ENCODE results near the gene XPNPEP2. TPM values are rescaled to one million over a fixed set of nuclear protein-coding genes. Genes with fewer than 3 reads are reported as not detected.
"Not testable (repeated sequence)": the region's sequence is repeated elsewhere in the genome, so short reads cannot be mapped to it uniquely, and the experiment has no call there.

XPNPEP2 gene
- polyA plus RNA-seq, 1 donor, result 3.6 TPM

- DNase-seq (ENCODE audit: low read depth), result no peak
Measured at GRCh38 chrX:129719268-129719667, 19.5 kb upstream of the XPNPEP2 start.

- no peak for DNase-seq (ENCODE audit: low read depth)
Measured at GRCh38 chrX:129719931-129720530, 18.7 kb upstream of the XPNPEP2 start.

- DNase-seq (ENCODE audit: low read depth), result no peak
Measured at GRCh38 chrX:129720741-129721140, 18.0 kb upstream of the XPNPEP2 start.

GRCh38 chrX:129721414-129721813 lies 17.4 kb upstream of the XPNPEP2 start:
- DNase-seq (ENCODE audit: low read depth), result no peak

DNA sequence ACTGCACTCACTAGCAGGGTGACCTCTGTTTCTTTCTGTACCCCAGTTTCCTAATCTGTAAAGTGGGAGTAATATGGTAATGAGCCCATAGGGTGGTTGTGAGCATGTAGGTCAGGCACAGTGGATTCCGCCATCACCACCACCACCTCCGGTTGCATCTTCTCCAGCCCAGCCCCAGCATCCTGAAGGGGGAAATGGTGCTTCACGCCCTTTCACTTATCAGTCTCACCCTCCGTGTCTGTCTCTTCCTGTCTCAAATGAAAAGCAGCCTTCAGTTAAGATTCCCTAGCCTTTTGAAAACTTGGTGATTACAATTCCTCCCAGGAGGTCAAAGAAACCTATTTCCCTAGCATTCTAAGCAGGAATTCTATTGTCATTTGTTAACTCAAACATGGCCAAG lies 16.9 kb upstream of the XPNPEP2 start:
- DNase-seq (ENCODE audit: low read depth), result no peak

- no peak for DNase-seq (ENCODE audit: low read depth)
Measured at GRCh38 chrX:129723511-129723910, 15.3 kb upstream of the XPNPEP2 start.

DNA sequence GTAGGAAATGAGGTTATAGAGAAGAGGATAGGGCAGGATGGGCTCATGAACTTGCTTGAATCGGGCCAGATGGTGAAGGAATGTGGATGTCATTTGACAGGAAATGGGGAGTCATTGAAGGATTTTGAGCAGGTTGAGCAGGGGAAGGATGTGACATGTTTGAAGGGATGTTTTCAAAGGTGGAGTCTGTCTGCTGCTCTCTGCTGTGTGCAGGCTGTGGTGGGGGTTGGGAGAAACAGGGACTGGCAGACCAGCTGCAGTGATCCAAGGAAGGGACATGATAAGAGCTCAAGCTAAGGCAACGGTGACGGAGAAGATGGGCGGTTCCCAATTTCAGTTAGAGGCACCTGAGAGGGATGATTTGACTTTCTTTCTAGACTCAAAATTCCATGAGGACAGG lies 14.0 kb upstream of the XPNPEP2 start:
- DNase-seq (ENCODE audit: low read depth), result no peak

DNA sequence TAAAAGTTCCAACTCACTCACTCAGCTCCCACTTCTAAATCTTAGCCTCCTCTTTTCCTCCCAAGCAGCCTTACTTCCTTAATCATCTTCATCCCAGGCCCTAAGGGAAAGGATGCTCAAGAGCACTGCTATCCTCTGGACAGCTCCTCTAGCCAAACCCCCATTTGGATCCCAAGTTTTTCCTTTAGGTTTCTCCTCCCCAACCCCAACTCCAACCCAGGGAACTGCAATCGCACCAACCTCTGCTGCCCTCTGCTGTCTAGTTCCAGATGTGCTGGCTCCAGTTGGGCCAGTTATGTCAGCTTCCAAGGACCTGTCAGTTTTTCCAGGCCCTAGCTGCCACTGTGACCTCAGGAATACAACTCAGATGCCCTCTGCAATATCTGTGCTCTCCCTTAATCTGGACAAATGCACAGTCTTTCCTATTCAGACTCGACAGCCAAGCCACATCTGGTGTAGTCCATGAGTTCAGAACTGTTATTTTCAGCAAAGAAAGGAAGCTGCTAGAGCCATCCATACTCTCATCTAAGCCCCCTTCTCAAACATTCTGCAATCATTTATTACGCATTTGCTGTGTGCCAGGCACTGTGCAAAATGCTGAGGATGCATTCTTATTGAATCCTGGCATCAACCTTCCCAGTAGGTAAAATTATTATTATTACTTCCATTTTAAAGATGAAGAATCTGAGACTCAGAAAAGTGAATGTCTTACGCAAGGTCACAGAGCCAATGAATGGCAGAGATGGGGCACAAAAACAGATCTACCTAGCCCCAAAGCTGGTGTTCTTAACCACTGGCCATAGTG lies 12.3 kb upstream of the XPNPEP2 start:
- no peak for DNase-seq (ENCODE audit: low read depth)

DNA sequence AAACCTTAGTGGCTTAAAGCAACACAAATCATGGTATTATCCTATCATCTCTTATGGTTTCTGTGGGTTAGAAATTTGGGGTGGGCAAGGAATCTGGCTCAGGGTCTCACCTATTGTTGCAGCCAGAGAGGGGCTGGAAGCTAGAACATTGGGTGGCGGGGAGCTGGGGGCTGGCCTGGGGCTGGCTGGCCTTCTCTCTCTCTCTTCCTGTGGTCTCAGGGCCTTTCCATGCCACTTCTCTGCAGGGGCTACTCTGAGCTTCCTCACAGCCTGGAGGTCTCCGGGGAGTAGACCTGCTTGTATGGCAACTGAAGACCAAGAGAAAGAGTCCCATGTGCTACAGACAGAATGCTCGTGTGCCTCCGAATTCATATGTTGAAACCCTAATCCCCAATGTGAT lies 10.7 kb upstream of the XPNPEP2 start:
- no peak for DNase-seq (ENCODE audit: low read depth)

DNA sequence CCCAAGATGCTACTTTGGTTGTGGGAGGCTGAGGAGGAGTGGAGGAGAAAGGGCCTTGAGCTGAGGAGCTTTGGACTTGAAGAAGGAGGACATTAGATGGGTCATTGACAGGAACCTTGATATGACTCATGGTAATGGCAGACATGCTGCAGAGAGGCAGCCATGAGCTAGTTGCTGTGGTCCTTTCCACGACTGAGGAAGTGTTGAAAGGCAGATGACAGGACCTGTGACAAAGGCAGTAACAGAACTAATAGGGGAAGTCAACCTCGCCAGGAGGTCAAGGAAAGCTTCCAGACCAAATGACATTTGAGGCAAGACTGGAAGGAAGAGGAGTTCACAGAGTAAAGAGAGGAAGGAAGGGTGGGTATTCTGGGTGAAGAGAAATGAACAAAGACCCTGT lies 7.6 kb upstream of the XPNPEP2 start:
- no peak for DNase-seq (ENCODE audit: low read depth)

- DNase-seq (ENCODE audit: low read depth), result no peak
Measured at GRCh38 chrX:129732857-129733256, 5.9 kb upstream of the XPNPEP2 start.

GRCh38 chrX:129733335-129733734 lies 5.4 kb upstream of the XPNPEP2 start:
- DNase-seq (ENCODE audit: low read depth), result no peak

- no peak for DNase-seq (ENCODE audit: low read depth)
Measured at GRCh38 chrX:129736491-129736890, 2.3 kb upstream of the XPNPEP2 start.

DNA sequence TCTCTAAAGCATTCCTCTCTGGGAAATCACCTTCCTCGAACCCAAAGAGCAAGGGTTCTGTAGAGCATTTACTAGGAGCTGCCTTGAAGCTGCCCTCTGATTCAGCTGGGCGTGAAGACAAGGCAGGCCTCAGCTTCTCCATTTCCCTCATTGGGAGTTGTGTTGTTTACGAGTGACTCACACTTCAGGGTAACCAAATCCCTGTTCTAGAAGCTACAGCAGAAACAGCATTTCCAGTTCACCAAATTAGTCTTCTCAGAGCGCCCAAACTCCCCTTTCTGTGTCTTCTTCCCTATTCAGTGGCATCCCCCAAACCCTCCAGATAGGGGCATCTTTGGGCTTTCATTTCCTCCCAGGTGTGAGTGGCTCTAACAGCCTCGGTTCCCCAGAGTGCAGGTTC lies 863 bp upstream of the XPNPEP2 start:
- DNase-seq (ENCODE audit: low read depth), result no peak

GRCh38 chrX:129739578-129739977 lies 799 bp downstream of the XPNPEP2 start:
- DNase-seq (ENCODE audit: low read depth), result no peak

DNA sequence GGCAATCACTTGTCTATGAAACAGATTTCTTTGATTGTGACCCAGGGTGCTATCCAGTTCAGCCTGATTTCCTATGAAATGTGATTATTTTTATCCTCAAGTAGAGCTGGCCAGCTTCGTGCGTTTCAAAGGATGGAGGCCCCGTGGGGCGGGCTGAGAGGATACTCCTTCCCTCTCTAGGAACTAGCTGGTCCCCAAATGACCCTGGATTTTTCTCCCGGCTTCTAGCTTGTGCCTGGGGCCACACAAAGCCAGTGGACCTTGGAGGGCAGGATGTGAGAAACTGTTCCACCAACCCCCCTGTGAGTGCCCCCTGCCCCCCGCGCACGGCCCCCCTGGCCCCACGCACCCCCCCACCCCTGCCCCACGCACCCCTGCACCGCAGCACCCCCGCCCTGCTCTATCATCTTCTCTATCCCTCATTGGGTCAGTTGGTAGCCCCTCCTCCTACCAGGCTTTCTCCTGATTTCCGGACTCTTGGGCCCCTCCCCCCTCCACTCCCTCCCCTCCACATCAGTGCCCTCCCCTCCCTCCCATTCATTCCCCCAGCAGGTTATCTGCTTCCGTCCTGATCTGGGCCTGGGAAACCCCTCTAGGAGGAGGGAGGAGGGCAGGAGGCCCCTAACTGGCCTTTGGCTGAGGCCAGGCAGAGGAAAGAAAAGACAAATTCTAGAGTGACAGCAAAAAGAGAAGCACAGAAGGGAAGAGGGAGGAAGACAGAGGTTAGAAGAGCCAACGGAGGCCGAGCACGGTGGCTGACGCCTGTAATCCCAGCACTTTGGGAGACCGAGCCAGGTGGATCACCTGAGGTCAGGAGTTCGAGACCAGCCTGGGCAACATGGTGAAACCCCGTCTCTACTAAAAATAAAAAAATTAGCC lies 3.3 kb downstream of the XPNPEP2 start:
- DNase-seq (ENCODE audit: low read depth), result no peak

DNA sequence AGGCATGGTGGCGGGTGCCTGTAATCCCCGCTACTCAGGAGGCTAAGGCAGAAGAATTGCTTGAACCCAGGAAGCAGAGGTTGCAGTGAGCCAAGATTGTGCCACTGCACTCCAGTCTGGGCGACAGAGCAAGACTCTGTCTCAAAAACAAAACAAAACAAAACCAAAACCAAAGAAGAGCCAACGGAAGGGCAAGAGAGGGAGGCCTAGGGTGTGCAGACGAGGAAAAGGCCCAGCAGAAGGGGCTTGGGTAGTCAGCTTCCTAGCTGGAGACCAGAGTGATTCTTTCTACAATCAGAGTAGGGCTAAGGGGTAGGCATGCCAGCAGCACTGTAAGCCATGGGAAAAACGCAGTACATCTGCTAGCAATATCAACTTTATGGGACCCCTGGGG lies 4.0 kb downstream of the XPNPEP2 start:
- DNase-seq (ENCODE audit: low read depth), result not testable (repeated sequence)

DNA sequence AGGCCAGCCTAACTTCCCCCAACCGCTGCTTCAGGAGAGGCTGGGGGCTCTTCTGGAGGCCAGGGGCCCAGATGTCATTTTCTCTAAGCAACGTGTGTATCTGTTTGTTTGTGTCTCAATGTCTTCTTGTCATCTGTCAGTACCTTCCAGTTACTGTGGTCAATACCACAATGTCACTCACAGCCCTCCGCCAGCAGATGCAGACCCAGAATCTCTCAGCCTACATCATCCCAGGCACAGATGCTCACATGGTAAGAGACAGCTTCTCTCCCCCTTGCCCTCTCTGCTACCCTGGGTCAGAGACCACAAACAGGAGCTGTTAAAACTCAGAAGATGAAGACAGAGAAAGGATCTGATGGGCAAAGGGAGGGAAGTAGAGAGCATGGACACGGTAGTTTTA lies 5.0 kb downstream of the XPNPEP2 start:
- no peak for DNase-seq (ENCODE audit: low read depth)

DNA sequence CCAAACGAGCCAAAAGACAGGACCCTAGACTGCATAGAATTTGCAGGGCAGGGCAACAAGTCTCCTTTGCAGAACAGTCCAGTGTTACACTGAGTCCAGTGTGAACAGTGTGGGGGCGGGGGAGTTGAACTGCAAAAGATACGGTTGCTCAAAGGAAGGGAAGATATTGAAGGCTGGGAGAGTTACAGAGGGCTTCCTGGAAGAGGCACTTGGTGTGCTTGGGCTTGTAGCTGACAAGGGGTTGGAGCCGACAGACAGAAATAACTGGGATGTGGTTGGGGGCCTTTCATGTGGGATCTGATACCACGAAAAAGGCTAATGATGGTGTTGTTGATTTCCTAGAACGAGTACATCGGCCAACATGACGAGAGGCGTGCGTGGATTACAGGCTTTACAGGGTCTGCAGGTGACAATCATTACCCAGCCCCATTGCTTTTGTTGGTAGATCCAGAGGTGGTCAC lies 6.1 kb downstream of the XPNPEP2 start:
- no peak for DNase-seq (ENCODE audit: low read depth)

DNA sequence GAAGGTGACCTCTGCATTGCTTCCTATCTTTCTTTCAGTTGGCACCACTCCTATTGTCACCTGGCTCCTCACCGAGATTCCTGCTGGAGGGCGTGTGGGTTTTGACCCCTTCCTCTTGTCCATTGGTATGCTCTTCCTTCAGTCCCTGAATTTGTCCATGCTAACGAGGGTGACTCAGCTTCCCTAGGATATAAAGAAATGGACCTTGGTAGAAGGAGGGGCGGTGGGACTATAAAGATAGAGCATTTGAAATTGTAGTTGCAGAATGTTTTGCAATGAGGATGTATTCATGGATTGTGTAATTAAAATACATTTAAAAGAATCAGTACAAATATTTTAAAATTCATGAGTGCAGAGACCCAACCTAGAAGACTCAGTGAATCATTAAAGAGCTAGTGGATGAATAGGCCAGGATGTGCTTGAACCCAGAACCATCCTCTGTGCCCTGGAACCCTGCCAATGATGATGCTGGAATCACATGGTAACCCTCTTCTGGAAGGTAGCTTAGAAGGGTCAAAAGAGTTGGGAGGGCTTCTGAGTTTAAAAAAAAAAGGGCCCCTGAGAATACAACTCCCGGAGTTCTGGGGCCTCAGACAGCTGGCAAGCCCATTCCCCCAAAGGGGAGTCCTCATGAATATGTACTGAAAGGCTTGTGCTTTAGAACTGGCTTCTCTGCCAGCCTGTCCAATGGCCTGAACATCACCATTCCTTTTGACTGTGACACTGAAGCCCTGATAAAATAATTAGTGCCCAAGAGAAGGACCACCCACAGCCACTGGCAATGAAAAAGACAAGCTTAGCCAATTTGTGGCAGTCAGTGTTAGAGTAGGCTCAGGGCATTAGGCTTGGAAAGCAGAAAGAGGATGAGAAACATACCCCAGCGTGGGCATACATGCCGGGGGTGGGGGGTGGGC lies 8.0 kb downstream of the XPNPEP2 start:
- DNase-seq (ENCODE audit: low read depth), result no peak

- no peak for DNase-seq (ENCODE audit: low read depth)
Measured at GRCh38 chrX:129747533-129747932, 8.8 kb downstream of the XPNPEP2 start.

All from forelimb muscle (tissue), 1 donor.